Measurements from ENCODE around the gene RNASE3. TPM values are rescaled to one million over a fixed set of nuclear protein-coding genes. Genes with fewer than 3 reads are reported as not detected.

Gene RNASE3
- total RNA-seq = not detected in 2 replicates

DNA sequence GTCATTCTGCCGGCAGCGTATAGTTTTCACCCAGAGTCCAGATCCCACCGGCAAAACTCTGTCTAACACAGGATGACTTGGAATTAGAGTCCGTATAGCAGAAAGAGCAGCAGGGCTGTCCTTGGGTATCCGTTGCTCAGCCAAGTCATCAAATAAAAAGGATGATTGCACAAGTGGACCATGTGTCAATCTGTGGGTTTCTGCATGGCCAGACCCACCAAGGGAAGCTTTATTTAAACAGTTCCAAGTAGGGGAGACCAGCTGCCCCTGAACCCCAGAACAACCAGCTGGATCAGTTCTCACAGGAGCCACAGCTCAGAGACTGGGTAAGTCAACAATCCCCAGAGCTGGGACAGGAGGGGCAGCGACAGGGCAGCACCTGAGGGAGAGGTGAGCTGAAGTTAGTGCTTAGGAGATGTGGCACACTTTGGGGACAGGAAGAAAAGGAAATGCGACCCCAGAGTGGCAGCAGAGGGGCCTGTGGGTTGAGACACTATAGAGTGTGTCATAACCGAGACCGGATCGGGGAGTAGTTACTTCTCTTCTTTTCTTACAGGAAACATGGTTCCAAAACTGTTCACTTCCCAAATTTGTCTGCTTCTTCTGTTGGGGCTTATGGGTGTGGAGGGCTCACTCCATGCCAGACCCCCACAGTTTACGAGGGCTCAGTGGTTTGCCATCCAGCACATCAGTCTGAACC lies at the start of gene RNASE3:
RNASE3 (plus strand) TSS at position 260 of the 700 bp plus-strand sequence; CDS start at position 562, 302 bp downstream.

Other genes with a start within 250 kb of the RNASE3 start
- gene OR6S1, start 249.7 kb upstream of the RNASE3 start, total RNA-seq = not detected in 2 replicates
- gene RNASE4, start 206.8 kb upstream of the RNASE3 start, total RNA-seq = 7.2 and 11.3 TPM in 2 replicates
- gene ANG, start 202.6 kb upstream of the RNASE3 start, total RNA-seq = 2.7 and 4.6 TPM in 2 replicates
- gene EDDM3A, start 145.5 kb upstream of the RNASE3 start, total RNA-seq = not detected in 2 replicates
- gene EDDM3B, start 123.0 kb upstream of the RNASE3 start, total RNA-seq = not detected in 2 replicates
- gene RNASE6, start 110.1 kb upstream of the RNASE3 start, total RNA-seq = not detected in 2 replicates
- gene RNASE1, start 88.5 kb upstream of the RNASE3 start, total RNA-seq = not detected in 2 replicates
- not detected in 2 replicates for gene RNASE2, start 64.1 kb downstream of the RNASE3 start, total RNA-seq
- gene METTL17, start 98.6 kb downstream of the RNASE3 start, total RNA-seq = 59.5 and 98.1 TPM in 2 replicates
- not detected in 2 replicates for gene SLC39A2, start 107.9 kb downstream of the RNASE3 start, total RNA-seq
- 2.4 and 8.6 TPM in 2 replicates for gene NDRG2, start 133.7 kb downstream of the RNASE3 start, total RNA-seq
- gene TPPP2, start 138.8 kb downstream of the RNASE3 start, total RNA-seq = not detected in 2 replicates
- gene RNASE13, start 143.4 kb downstream of the RNASE3 start, total RNA-seq = not detected in 2 replicates
- not detected in 2 replicates for gene RNASE7, start 151.0 kb downstream of the RNASE3 start, total RNA-seq
- not detected in 2 replicates for gene RNASE8, start 166.4 kb downstream of the RNASE3 start, total RNA-seq
- gene ARHGEF40, start 178.9 kb downstream of the RNASE3 start, total RNA-seq = 39.8 and 47.3 TPM in 2 replicates
- 10.4 and 26.1 TPM in 2 replicates for gene ZNF219, start 207.3 kb downstream of the RNASE3 start, total RNA-seq
- not detected in 2 replicates for gene TMEM253, start 209.7 kb downstream of the RNASE3 start, total RNA-seq

Data from mesangial cell (primary cell).